AG10803 (cell line): ENCODE data around the gene PTPN23.

Experiments
- DNase-seq: peaks from one replicate; pipeline ENCODE4 v3.0.0; 2010; ENCODE audit warnings: low read depth
- H3K4me3 ChIP-seq: 2 replicates; pipeline ENCODE4 v1.5.1; 2011; ENCODE audit warnings: mild to moderate bottlenecking, low read length, control low read depth
- CTCF ChIP-seq: conservative IDR thresholded peaks from 2 replicates; pipeline ENCODE4 v1.5.1; 2011; ENCODE audit warnings: mild to moderate bottlenecking, low read length, control low read depth, inconsistent platforms

PTPN23 gene

GRCh38 chr3:47414666-47415587 is 34.1 kb downstream of the PTPN23 start:
- no peak overlapping the region for H3K4me3 ChIP-seq
- no peak for TF ChIP-seq CTCF
- no peak for DNase-seq

DNA sequence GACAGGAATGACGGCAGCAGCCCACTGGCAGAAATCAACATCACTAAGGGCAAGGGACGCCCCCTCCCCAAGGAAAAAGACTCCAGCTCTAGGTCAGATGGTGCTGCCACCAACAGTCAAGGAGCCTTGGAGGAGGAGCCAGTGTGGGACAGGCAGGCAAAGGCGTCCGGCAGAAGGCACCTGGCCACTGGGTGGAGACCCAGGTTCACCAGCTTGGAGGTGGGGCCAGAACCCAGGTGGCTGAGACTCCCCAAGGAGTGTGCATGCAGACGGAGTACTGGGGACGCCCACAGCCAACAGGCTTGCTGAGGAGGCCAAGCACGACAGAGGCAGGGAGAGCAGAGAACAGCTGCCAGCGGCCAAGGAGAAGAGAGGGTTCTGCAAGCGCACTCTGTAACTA is 35.2 kb downstream of the PTPN23 start:
- no peak for TF ChIP-seq CTCF
- no peak for DNase-seq
- H3K4me3 ChIP-seq, result no peak overlapping the region

- 0 out of 2 replicates have a peak, but pooled peaks have one; percentile 7 for TF ChIP-seq CTCF
- no peak overlapping the region for H3K4me3 ChIP-seq
- no peak for DNase-seq
Measured at GRCh38 chr3:47418167-47419082, 37.6 kb downstream of the PTPN23 start.

DNA sequence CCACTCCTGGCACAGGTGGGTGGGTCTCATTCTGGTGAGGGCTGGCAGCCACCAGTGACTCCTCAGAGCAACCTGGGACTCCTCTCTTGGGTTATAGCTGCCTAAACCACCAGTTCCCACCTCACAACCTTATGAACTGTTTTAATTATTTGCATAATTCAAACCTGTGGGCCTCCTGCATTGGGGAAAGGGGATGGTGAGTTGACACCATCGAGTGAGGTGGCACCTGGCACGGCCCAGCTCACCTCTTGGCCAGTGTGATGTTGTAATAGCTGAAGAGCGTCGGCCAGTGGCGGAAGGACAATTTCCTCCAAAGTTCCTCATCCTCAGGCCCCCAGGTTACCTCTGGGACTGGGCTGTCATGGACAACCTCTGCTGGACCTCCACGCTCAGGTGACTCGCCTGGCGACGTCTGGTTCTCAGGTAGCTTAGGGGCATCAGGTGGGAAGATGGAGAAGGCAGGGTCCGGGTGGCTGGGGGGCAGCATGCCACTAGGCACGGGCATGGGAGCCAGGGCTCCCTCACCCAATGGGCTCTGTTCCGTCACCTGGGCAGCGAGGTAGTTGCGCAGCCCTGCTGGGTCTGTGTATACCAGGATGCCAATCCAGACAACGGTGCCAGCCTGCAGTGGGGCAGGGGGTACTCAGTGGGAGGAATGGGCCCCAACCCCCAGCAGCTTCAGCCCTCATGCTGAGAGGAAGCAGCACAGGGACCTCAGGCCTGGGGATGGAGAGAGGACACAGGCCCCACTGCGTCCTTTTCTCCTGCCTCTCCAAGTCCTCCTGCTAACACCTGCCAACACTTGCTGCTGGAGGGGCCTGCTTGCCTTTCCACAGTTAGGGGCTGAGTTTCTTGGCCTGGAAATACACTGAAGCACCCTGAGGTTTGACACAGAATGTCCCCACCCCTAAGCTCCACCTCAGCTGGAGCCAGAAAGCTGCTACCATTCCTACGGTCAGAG is 38.5 kb downstream of the PTPN23 start:
- DNase-seq, result no peak
- no peak for TF ChIP-seq CTCF
- no peak overlapping the region for H3K4me3 ChIP-seq

GRCh38 chr3:47420044-47420430 is 39.2 kb downstream of the PTPN23 start:
- no peak for TF ChIP-seq CTCF
- DNase-seq, result no peak
- H3K4me3 ChIP-seq, result no peak overlapping the region
